HG02970 (cell line): Measurements from ENCODE around the gene OTOS.

Experiments used
- ATAC-seq: cut with Tn5 transposase; IDR thresholded peaks from one replicate; pipeline ENCODE4 v1.9.1; 2021; ENCODE audit warnings: mild to moderate bottlenecking, moderate library complexity, moderate number of reproducible peaks; ENCODE audit not compliant: unreplicated experiment, low FRiP score

The OTOS gene

GRCh38 chr2:240126731-240127130, 13.7 kb downstream of the OTOS start:
- no peak for ATAC-seq

DNA sequence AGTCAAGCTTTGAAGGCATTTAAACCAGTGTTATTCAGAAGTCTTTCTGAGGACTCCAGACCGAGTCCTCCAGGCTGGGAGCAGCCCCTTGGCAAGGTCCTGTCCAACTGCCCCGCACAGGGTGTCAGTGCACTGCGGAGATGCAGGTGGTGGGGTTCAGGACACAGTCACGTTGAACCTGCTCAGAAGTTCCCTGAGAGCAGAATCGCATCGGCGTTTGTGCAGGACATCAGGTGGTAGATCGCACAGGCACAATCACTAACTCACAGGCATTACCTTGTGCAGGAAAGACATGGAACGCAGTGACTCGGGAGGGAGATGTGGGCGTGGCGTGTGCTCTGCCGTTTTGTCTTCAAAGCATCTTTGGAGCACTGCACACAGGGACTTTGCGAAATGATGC, 14.7 kb downstream of the OTOS start:
- no peak for ATAC-seq

DNA sequence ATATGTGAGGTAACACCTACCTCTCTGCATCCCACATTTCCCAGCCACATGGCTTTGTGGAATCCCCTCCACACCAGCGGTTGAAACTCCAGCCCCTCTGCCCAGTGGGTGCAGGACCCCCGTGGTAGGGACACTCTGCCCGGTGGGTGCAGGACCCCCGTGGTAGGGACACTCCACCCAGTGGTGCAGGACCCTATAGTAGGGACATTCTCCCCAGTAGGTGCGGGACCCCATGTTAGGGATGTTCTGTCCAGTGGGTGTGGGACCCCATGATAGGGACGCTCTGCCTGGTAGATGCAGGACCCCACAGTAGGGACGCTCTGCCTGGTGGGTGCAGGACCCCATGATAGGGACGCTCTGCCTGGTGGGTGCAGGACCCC, 15.8 kb downstream of the OTOS start:
- no peak for ATAC-seq

GRCh38 chr2:240123821-240124650, 16.4 kb downstream of the OTOS start:
- ATAC-seq = no peak

- no peak for ATAC-seq
These were observed 18.8 kb downstream of the OTOS start for GRCh38 chr2:240121675-240122074.

DNA sequence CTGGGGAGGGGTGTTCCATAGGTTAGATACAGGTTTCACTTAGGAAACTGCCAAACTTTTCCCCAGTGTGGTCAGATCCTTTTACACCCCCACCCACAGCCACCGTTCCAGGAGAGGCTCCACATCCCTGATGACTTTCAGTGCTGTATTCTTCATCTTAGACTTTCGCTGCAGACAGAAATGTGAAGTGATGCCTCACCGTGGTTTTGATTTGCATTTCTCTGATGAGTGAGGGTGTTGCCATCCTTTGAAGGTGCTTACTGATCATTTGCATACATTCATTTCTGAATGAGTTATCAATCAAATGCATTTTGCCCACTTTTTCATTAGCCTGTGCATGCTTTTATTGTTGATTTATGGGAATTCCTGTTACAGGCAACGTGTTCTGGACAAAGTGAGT, 19.3 kb downstream of the OTOS start:
- no peak for ATAC-seq

DNA sequence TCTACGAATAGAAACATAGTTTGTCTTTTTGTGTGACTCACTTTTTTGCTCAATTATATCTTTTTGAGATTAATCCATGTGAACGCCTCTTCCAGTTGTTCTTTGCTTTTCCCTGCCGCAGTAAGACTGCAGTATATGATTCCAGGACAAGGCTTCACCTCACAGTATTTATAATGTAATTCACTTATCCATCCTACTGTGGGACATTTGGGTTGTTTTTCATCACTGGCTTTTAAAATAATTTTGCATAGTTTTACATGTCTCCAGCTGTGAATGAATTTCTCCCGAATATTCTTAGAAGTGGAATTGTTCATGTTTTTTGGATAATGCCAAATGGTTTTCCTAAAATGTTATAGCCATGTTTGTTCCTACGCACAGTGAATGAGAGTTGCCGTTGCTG, 26.2 kb downstream of the OTOS start:
- ATAC-seq = no peak

GRCh38 chr2:240112914-240113690, 27.4 kb downstream of the OTOS start:
- ATAC-seq = no peak

- ATAC-seq = no peak
These were observed 29.2 kb downstream of the OTOS start for GRCh38 chr2:240111253-240111652.

DNA sequence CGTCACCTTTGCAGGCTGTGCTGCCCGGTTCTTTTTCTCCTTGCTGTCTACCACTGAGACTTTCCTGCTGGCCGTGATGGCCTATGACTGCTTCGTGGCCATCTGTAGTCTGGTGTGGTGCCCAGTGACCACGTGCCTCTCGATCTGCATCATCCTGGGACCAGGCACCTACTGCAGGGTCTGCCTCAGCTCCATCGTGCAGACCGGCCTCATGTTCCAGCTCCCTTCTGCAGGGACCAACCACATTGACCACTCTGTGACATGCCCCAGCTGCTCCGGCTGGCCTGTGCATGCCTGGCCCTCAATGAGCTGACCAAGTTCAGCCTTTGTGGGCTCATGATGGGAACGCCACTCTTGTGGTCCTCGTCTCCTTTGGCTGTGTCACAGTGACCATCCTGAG, 31.1 kb downstream of the OTOS start:
- no peak for ATAC-seq

GRCh38 chr2:240107477-240107796, 33.0 kb downstream of the OTOS start:
- no peak for ATAC-seq

- no peak for ATAC-seq
These were observed 33.5 kb downstream of the OTOS start for GRCh38 chr2:240106765-240107476.

GRCh38 chr2:240105982-240106381, 34.5 kb downstream of the OTOS start:
- ATAC-seq = no peak

- ATAC-seq = no peak
These were observed 37.3 kb downstream of the OTOS start for GRCh38 chr2:240103136-240103535.

DNA sequence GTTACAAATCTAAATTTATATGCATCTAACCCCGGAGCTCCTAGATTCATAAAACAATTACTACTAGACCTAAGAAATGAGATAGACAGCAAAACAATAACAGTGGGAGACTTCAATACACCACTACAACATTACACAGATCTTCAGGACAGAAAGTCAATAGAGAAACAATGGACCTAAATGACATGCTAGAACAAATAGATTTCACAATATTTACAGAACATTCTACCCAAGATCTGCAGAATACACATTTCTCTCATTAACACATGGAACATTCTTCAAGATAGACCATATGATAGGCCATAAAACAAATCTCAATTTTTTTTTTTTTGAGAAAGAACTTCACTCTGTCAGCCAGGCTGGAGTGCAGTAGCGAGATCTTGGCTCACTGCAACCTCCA, 42.1 kb downstream of the OTOS start:
- no peak for ATAC-seq

DNA sequence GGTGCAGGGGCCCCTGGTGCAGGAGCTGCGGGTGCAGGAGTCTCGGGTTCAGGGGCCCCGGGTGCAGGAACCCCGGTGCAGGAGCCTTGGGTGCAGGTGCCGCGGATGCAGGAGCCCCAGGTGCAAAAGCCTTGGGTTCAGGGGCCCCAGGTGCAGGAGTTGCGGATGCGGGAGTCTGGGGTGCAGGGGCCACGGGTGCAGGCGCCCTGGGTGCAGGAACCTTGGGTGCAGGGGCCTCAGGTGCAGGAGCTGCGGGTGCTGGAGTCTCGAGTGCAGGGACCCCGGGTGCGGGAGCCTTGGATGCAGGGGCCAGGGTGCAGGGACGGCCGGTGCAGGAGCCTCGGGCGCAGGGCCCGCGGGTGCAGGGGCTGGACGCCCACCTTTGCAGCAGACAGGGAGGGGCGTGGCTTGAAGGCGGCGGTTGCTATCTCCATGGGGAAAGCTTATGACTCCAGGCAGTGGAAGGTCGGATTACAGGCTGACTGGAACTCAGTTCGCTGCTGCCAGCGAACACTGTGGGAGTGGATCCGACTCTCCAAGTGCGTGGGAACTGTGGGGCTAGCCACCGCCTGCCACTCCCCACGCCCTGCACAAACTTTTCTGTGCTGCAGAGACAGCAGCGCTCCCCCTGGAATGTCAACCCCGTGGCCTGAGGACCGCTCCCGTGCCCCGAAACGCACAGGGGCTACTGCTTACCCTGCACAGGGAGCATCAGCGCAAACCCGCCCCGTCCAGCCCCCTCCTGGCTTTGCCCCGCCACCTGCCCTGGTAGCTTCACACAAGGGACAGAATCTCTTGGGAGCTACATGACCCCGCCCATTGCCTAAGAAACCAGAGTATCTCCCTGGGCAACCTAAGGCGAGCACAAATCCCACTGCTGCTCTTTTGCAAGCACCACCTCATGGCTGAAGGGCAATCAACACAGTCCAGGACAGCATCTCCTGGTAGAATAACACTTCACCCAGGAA, 44.6 kb downstream of the OTOS start:
- ATAC-seq = no peak

DNA sequence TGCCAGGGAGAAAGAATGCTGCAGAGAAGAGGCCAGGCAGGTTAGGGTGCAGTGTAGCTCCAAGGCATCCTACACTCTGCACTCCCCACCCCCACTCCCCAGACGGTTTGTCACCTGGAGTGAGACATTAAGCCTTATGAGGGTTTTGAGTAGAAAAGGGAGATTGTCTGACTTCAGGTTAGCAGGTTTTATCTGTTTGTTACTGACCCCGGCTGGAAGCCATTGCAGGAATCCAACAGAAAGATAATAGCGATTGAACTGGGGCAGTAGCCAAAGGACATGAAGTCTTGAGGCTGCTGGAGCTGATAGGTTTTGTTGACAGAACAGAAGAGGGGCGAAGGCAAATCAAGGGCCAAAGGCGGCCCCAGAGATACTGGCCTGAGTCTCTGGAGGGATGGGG, 51.2 kb downstream of the OTOS start:
- no peak for ATAC-seq
